Raji (cell line): ENCODE data around the gene ATG16L2.

Experiments
- POLR2A ChIP-seq: IDR thresholded peaks from 2 replicates; pipeline ENCODE4 v1.6.1; 2011; ENCODE audit warnings: low read depth, low read length, control low read depth; ENCODE audit not compliant: insufficient read depth

ATG16L2 gene

DNA sequence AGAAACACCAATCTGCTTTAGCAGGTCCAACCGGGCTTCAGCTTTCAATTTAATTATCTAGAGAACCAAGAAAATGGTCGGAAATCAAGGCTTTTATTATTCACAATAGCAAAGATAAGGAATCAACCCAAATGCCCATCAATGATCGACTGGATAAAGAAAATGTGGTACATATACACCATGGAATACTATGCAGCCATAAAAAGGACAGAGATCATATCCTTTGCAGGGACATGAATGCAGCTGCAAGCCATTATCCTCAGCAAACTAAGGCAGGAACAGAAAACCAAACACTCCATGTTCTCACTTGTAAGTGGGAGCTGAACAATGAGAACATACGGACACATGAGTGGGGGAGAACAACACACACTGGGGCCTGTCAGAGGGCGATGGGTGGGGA lies 53.8 kb downstream of the ATG16L2 start:
- TF ChIP-seq POLR2A: no peak

DNA sequence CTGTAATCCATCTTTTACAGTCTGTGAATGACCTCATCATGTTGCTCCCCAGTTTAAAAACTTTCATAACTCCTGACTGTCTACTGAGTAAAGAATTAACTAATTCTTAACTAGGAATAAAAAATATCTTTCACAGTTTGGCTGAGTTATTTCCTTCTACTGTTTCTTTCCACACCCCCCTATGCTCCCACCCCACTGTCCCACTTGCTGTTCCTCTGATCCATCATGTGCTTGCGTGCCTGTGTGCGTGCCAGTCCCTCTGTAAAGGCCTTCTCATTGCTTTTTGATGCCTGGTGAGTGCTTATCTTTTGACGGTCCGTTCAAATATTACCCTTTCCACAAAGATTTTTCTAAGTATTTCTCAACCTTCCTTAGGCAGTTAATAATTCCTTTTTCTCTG lies 55.6 kb downstream of the ATG16L2 start:
- TF ChIP-seq POLR2A: no peak

DNA sequence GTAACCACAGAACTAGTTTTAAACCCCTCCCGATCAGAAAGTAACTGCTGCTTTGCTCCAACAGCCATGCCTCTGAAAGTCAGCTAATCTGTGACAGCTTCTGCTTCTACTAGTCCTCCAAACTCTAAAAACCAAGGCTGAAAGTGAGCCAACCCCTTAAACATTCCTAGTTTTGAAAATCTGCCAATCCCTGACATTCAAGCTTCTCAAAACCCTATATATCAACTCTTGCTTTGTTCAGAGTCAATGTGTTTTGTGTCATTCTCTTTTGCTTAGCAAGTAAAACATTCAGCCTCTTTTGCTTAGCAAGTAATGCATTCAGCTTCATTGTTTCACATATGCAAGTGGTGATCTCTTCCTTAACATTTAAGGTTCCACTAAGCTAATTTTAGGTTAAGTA lies 56.9 kb downstream of the ATG16L2 start:
- no peak for TF ChIP-seq POLR2A

DNA sequence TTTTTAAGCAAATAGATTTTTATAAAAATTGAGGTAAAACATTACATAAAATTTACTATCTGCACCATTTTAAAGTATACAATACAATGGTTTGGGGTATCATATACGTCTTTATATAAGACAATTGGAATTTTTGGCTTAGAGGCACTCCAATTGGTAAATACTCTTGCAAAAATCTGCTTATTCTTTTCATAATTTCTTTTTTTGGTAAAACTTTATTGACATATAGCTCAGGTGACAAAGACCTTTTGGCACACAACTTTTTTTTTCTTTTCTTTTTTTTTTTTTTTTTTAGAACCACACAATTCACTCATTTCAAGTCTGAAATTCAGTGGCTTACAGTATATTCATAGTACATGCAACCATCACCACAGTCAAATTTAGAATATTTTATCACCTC lies 57.8 kb downstream of the ATG16L2 start:
- no peak for TF ChIP-seq POLR2A

DNA sequence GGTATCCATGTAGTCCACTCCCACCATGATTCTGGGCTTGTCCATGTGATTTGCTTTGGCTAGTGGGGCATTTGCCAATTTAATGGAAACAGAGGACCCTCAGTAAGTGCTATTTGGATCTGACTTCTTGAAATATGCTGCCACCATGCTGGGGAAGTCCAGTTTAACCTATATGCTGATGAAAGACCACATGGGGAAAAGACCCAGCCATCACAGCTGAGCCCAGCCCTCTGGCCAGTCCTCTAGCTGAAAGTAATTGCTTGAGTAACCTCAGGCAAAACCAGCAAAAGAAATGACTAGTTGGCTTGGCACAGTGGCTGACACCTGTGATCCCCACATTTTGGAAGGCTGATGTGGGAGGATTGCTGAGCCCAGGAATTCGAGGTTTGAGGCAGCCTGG lies 61.5 kb downstream of the ATG16L2 start:
- TF ChIP-seq POLR2A: no peak

DNA sequence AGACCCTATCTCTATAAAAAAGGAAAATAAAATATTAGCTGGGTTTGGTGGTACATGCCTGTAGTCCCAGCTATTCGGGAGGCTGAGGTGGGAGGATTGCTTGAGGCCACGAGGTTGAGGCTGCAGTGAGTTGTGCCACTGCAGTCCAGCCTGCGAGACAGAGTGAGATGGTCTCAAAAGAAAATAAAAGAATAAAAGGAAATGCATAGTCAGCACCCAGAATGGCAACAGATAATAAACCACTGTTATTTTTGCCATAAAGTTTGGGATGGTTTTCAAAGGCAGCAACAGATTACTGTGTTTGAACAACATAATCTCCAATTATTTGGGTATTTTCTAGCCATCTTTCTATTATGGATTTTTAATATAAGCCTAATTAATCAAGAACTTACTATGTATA lies 61.9 kb downstream of the ATG16L2 start:
- no peak for TF ChIP-seq POLR2A
